ENCODE measurements around the gene FER1L5.

DNA sequence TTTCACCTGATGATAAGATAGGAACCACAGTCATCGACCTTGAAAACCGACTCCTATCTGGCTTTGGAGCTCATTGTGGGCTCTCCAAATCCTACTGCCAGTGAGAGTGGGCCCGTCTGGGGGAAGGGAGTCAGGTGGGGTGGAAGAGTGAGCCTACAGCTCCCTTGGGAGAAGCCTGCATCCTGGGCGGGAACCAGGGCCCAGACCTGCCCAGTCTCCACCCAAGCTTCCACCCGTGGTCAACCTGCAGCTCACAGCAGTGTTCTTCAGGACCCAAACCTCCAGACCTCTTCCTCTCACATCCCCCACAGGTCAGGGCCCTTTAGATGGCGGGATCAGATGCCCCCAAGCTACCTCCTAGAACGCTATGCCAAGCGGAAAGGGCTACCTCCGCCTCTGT lies 57.1 kb downstream of the FER1L5 start:
- TF ChIP-seq GATA2 (IDR thresholded peaks at IDR 0.05; ENCODE audit: low read depth, low read length): no peak
- no peak for TF ChIP-seq GATA3 (IDR thresholded peaks at IDR 0.05; ENCODE audit: low read depth, low read length)
